Body of pancreas (tissue), 4 donors: ENCODE measurements around the gene ADK. TPM values are rescaled to one million over a fixed set of nuclear protein-coding genes. Genes with fewer than 3 reads are reported as not detected.

ENCODE experiments used
- ATAC-seq: fragments of 150-250 bp; one replicate; pipeline ENCODE4 v1.9.1; 2016
- DNase-seq, 4 donors: peaks; one replicate each; pipeline ENCODE4 v3.0.0-alpha.2; 2019
- H3K27ac ChIP-seq, 4 donors: fragments of 200-600 bp; sonication (generic); 1 replicate in 3 of 4; 2 replicates in 1 of 4; pipeline versions ENCODE4 v1.5.1 to v1.6.1; 2016 to 2019; ENCODE audit warnings: mild to moderate bottlenecking in 1 of 4, mixed read lengths in 1 of 4, moderate library complexity in 1 of 4
- H3K27me3 ChIP-seq, 2 donors: fragments of 200-600 bp; sonication (generic); one replicate each; pipeline ENCODE4 v1.6.0; 2016; ENCODE audit warnings: mild to moderate bottlenecking in 1 of 2
- H3K36me3 ChIP-seq, 2 donors: fragments of 200-600 bp; sonication (generic); replicated peaks in 1 of 2; 2 replicates each; pipeline ENCODE4 v1.5.1; 2016; ENCODE audit warnings: low read depth in 2 of 2; ENCODE audit not compliant: insufficient read depth in 1 of 2
- H3K4me1 ChIP-seq: fragments of 200-600 bp; sonication (generic); one replicate; pipeline ENCODE4 v1.6.0; 2016
- H3K4me3 ChIP-seq, 2 donors: fragments of 200-600 bp; sonication (generic); 1 replicate in 1 of 2; 2 replicates in 1 of 2; pipeline ENCODE4 v1.5.1; 2016 to 2019
- H3K9me3 ChIP-seq, 3 donors: fragments of 200-600 bp; sonication (generic); 1 replicate in 2 of 3; 2 replicates in 1 of 3; pipeline ENCODE4 v1.5.1; 2016
- CTCF ChIP-seq, 7 experiments: fragments of 450-650 bp in 4 of 7; fragments of 200-600 bp in 3 of 7; sonication (generic) in 3 of 7; IDR thresholded peaks; one replicate each; pipeline ENCODE4 v1.5.1; 2016 to 2019; ENCODE audit warnings: antibody characterized with exemption in 7 of 7
- POLR2A ChIP-seq, 3 donors: fragments of 450-650 bp; IDR thresholded peaks; one replicate each; pipeline ENCODE4 v1.6.1; 2016; ENCODE audit warnings: antibody characterized with exemption in 3 of 3, mild to moderate bottlenecking in 2 of 3
- WGBS, 2 donors: methylation state at CpG; one replicate each; pipeline ENCODE4 v1.1.5; 2017; 5-methylcytosine and 5-hydroxymethylcytosine counted together
- intact Hi-C: fragments of 100-400 bp; cut with DNase I; formaldehyde crosslinking; loops from one replicate; pipeline ENCODE4 v1.15.1; 2023
- total RNA-seq, 2 donors: library from RNA; depleted of rRNA; stranded (reverse); fragments of >200 nt; gene quantifications; one replicate each; pipeline ENCODE4 v1.1.0, GENCODE V29; 2016

The ADK gene
- total RNA-seq, 2 donors from 2014 or later, result 12.9 to 18.7 TPM

DNA sequence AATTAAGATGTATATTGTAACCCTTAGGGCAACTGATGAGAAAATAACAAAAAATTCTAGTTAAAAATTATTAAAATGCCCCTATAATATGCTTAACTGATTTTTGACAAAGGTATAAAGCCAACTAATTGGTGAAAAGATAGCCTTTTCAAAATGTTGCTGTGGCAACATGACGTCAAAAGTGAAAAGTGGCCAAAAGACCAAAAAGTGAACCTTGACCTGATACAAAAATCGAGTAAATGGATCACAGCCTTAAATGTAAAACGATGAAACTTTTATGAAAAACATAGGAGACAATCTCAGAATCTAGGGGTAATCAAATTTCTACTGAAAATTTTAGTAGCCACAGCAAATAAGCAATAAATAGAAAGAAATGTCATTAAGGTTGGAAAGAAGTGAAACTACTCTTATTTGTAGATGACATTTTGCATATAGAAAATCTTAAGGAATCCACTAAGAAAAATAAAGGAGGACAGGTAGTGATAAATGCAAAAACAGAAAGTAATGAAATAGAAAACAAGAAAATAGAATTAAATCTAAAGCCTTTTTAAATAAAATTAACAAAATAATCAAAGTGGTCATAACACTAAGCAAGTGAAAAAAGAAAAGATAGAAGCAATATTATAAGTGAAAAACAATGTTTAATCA lies 285.6 kb downstream of the ADK start:
- no peak overlapping the region for H3K27ac ChIP-seq
- no peaks in the 10 kb centered on the region for H3K4me1 ChIP-seq
- 92 to 96% methylated on average over 3 of the region's 3 CpGs for WGBS, 2 donors
- no peaks in the 10 kb centered on the region for H3K36me3 ChIP-seq
- H3K9me3 ChIP-seq, result no peaks in the 10 kb centered on the region
- DNase-seq (no peak), ATAC-seq (no peak)
- no peak for TF ChIP-seq POLR2A (IDR thresholded peaks at IDR 0.05)
- TF ChIP-seq CTCF (IDR thresholded peaks at IDR 0.05), result no peak
- intact Hi-C loops, result no loop called here
- H3K4me3 ChIP-seq, result no peak overlapping the region
- H3K27me3 ChIP-seq, result no peaks in the 10 kb centered on the region

- TF ChIP-seq POLR2A (IDR thresholded peaks at IDR 0.05) (no peak), CTCF (IDR thresholded peaks at IDR 0.05) (no peak)
- H3K4me3 ChIP-seq, result no peak overlapping the region
- no peaks in the 10 kb centered on the region for H3K36me3 ChIP-seq
- no peak overlapping the region for H3K27ac ChIP-seq
- H3K9me3 ChIP-seq, result no peaks in the 10 kb centered on the region
- H3K4me1 ChIP-seq, result no peaks in the 10 kb centered on the region
- intact Hi-C loops, result no loop called here
- DNase-seq (no peak), ATAC-seq (no peak)
- H3K27me3 ChIP-seq, result no peaks in the 10 kb centered on the region
Measured at GRCh38 chr10:74437822-74438221, 286.8 kb downstream of the ADK start.

GRCh38 chr10:74439213-74439612 lies 288.2 kb downstream of the ADK start:
- Histone ChIP-seq H3K27me3 (no peaks in the 10 kb centered on the region), H3K4me3 (no peak overlapping the region), H3K27ac (peak overlapping the region in 1 of 4 donors; percentile 1), H3K4me1 (no peaks in the 10 kb centered on the region), H3K36me3 (no peaks in the 10 kb centered on the region), H3K9me3 (no peaks in the 10 kb centered on the region)
- ATAC-seq, result no peak
- no peak for TF ChIP-seq POLR2A (IDR thresholded peaks at IDR 0.05)
- TF ChIP-seq CTCF (IDR thresholded peaks at IDR 0.05), result no peak
- DNase-seq, result no peak
- intact Hi-C loops, result no loop called here
- WGBS, 2 donors, result 6 to 19% methylated on average over 1 of the region's 1 CpG

DNA sequence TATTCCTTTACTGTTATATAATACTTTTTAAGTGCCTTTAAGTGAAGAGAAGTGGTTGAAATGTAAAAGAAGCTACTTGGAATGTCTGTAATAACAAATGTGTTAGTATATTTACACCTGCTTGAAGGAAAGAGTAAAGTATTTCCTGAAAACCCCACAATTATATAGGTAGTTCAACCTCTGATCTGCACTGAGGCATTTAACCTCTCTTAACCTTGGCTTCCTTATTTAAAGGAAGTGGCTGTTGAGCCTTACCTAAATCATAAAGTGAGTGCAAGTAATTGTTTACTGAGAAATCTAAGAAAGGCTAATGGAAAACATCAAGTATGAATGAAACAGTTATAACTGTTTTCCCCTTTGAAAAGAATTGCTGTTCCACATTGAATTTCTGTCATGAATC lies 294.5 kb downstream of the ADK start:
- DNase-seq, result no peak
- intact Hi-C loops, result no loop called here

More for the DNA sequence above, 294.5 kb downstream of the ADK start:
- ATAC-seq, result no peak
- TF ChIP-seq CTCF (IDR thresholded peaks at IDR 0.05), result no peak
- Histone ChIP-seq H3K27me3 (no peaks in the 10 kb centered on the region), H3K9me3 (no peaks in the 10 kb centered on the region), H3K27ac (no peak overlapping the region), H3K4me1 (no peaks in the 10 kb centered on the region), H3K36me3 (no peaks in the 10 kb centered on the region), H3K4me3 (no peak overlapping the region)
